HG03460 (cell line): ENCODE measurements around the gene MRPS27.

Experiments
- ATAC-seq: cut with Tn5 transposase; IDR thresholded peaks from one replicate; pipeline ENCODE4 v1.9.1; 2021; ENCODE audit not compliant: unreplicated experiment

The MRPS27 gene

GRCh38 chr5:72326306-72326649, 6.2 kb upstream of the MRPS27 start:
- ATAC-seq, result no peak

GRCh38 chr5:72325566-72326305, 5.7 kb upstream of the MRPS27 start:
- ATAC-seq, result no peak

GRCh38 chr5:72324189-72324825, 4.3 kb upstream of the MRPS27 start:
- ATAC-seq, result no peak

- peak; percentile 2 for ATAC-seq
These were observed 535 bp downstream of the MRPS27 start for GRCh38 chr5:72319435-72319975.

- no peak for ATAC-seq
These were observed 5.4 kb downstream of the MRPS27 start for GRCh38 chr5:72314571-72315172.

- no peak for ATAC-seq
These were observed 6.9 kb downstream of the MRPS27 start for GRCh38 chr5:72313141-72313540.

- no peak for ATAC-seq
These were observed 11.2 kb downstream of the MRPS27 start for GRCh38 chr5:72308853-72309191.

GRCh38 chr5:72307968-72308852, 11.8 kb downstream of the MRPS27 start:
- ATAC-seq, result peak; percentile 91

GRCh38 chr5:72307573-72307967, 12.5 kb downstream of the MRPS27 start:
- no peak for ATAC-seq

- ATAC-seq, result no peak
These were observed 14.6 kb downstream of the MRPS27 start for GRCh38 chr5:72305194-72306142.

GRCh38 chr5:72302171-72302570, 17.9 kb downstream of the MRPS27 start:
- no peak for ATAC-seq

GRCh38 chr5:72301557-72301956, 18.5 kb downstream of the MRPS27 start:
- ATAC-seq, result peak; percentile 66

- no peak for ATAC-seq
These were observed 19.3 kb downstream of the MRPS27 start for GRCh38 chr5:72300590-72301339.

GRCh38 chr5:72298711-72299110, 21.3 kb downstream of the MRPS27 start:
- ATAC-seq, result no peak

- peak; percentile 35 for ATAC-seq
These were observed 21.9 kb downstream of the MRPS27 start for GRCh38 chr5:72298136-72298535.

- no peak for ATAC-seq
These were observed 23.8 kb downstream of the MRPS27 start for GRCh38 chr5:72296256-72296655.

GRCh38 chr5:72295539-72295938, 24.5 kb downstream of the MRPS27 start:
- ATAC-seq, result no peak

GRCh38 chr5:72294473-72294872, 25.6 kb downstream of the MRPS27 start:
- no peak for ATAC-seq

GRCh38 chr5:72293495-72294055, 26.5 kb downstream of the MRPS27 start:
- no peak for ATAC-seq
